Left ventricle myocardium inferior (tissue), 1 donor: ENCODE measurements around the gene MDFI. TPM values are rescaled to one million over a fixed set of nuclear protein-coding genes. Genes with fewer than 3 reads are reported as not detected.

ENCODE experiments used
- DNase-seq: peaks from one replicate; pipeline ENCODE4 v3.0.0-alpha.2; 2020
- H3K27ac ChIP-seq: fragments of 200-600 bp; replicated peaks from 2 replicates; pipeline ENCODE4 v1.8.0; 2021
- H3K27me3 ChIP-seq: fragments of 200-600 bp; 2 replicates; pipeline ENCODE4 v1.8.0; 2021; ENCODE audit warnings: low read depth
- H3K36me3 ChIP-seq: fragments of 200-600 bp; 2 replicates; pipeline ENCODE4 v1.8.0; 2021
- H3K4me1 ChIP-seq: fragments of 200-600 bp; 2 replicates; pipeline ENCODE4 v1.8.0; 2021
- H3K4me3 ChIP-seq: fragments of 200-600 bp; 2 replicates; pipeline ENCODE4 v1.8.0; 2021; ENCODE audit warnings: mild to moderate bottlenecking, moderate library complexity
- H3K9me3 ChIP-seq: fragments of 200-600 bp; replicated peaks from 2 replicates; pipeline ENCODE4 v1.8.0; 2021
- intact Hi-C: fragments of 100-400 bp; cut with micrococcal nuclease; formaldehyde crosslinking; loops from one replicate; pipeline ENCODE4 v1.11.0; 2022
- total RNA-seq: library from RNA; stranded (reverse); fragmentation: NEBNext Ultra II Directional; extraction: Animal tissue kit (Norgen Biotek cat#: 25700); gene quantifications from one replicate; pipeline ENCODE4 v1.2.1, GENCODE V29; 2021
- TF ChIP-seq, protein P1 (sequence below): fragments of 200-600 bp; IDR thresholded peaks from 2 replicates; pipeline ENCODE4 v1.8.0; 2021; ENCODE audit warnings: antibody characterized with exemption, mild to moderate bottlenecking, borderline replicate concordance
- donor health status: DM: no; HTN: yes; CAD: no; lungs with severe emphysema.

The MDFI gene
- total RNA-seq, 1 donor from 2014 or later = 0.77 TPM

DNA sequence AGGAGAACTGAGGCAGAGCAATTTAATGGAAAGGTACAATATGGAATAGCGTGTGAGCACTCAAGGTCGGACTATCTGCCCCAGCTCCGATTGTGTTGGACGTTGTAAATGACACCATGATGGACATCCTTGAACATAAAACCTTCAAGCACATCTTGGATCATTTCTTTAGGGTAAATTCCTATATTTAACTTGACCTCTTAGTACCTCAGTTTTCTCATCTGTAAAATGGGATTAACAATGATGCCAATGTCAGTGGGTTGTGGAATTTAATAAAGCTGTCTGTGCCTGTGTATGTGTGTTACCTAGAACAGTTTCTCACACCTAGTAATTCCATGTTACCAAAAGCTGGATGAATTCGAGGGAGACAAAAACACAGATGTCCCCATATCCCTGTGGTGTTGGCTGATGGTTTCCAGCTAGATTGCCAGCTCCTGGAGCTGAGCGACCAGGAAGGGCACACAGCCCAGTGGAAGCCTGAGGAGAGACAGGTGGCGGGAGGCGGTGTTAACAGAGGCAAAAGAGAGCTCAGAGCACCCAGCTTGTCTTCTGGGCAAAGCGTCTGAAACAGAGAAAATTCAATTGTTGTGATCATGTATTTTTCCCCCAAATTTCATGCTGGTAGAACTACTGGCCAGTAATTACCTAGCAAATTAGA lies 32.6 kb downstream of the MDFI start:
- Histone ChIP-seq H3K9me3 (peaks cover 11% of the 10 kb centered on the region), H3K27me3 (peaks cover 14% of the 10 kb centered on the region), H3K36me3 (no peaks in the 10 kb centered on the region), H3K4me1 (no peaks in the 10 kb centered on the region), H3K27ac (no peak overlapping the region), H3K4me3 (no peak overlapping the region)
- intact Hi-C loops = no loop called here
- TF ChIP-seq, protein P1, sequence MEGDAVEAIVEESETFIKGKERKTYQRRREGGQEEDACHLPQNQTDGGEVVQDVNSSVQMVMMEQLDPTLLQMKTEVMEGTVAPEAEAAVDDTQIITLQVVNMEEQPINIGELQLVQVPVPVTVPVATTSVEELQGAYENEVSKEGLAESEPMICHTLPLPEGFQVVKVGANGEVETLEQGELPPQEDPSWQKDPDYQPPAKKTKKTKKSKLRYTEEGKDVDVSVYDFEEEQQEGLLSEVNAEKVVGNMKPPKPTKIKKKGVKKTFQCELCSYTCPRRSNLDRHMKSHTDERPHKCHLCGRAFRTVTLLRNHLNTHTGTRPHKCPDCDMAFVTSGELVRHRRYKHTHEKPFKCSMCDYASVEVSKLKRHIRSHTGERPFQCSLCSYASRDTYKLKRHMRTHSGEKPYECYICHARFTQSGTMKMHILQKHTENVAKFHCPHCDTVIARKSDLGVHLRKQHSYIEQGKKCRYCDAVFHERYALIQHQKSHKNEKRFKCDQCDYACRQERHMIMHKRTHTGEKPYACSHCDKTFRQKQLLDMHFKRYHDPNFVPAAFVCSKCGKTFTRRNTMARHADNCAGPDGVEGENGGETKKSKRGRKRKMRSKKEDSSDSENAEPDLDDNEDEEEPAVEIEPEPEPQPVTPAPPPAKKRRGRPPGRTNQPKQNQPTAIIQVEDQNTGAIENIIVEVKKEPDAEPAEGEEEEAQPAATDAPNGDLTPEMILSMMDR = no peak
- no peak for DNase-seq

DNA sequence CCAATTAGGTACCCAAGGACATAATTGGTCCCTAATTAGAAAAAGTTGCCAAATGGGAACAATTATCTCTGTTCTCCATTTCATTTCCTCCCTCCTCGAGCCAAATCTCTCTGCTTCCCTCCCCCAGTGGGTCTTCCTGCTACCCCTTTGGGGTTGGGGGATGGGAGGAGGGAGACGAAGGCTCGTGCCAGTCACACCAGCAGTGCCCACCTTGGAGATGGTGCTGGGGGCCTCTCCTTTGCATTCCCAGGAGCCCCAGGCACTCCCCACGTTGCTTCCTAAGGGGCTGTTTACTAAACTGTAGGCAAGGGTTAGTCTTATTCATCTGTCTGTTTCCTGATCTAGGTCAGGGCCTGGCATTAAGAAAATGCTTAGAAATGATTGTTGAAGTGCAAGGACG lies 33.1 kb downstream of the MDFI start:
- H3K27ac ChIP-seq = no peak overlapping the region
- H3K4me1 ChIP-seq = no peaks in the 10 kb centered on the region
- TF ChIP-seq, protein P1 = no peak
- no peaks in the 10 kb centered on the region for H3K36me3 ChIP-seq
- peaks cover 14% of the 10 kb centered on the region for H3K27me3 ChIP-seq
- H3K4me3 ChIP-seq = no peak overlapping the region
- peaks cover 11% of the 10 kb centered on the region for H3K9me3 ChIP-seq
- DNase-seq = no peak
- intact Hi-C loops = no loop called here

DNA sequence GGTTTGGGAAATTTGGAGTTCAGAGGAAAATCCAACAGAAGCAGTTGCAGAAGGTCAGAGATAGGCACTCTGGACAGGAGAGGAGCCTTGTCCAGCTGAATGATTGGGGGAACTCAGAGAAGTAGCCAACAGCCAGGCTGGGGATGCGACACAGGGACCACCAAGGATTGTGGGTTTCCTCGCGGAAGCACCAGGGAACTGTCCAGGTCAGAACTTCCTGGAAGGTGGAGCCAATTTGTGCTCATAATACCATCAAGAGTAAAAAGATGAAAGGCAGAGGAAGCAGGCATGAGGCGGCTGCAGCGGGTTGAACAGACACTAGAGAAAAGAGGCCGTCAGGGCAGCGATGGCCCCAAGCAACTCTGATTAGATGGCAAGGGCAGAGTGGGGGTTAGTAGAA lies 33.7 kb downstream of the MDFI start:
- H3K36me3 ChIP-seq = no peaks in the 10 kb centered on the region
- H3K27me3 ChIP-seq = peaks cover 14% of the 10 kb centered on the region
- H3K27ac ChIP-seq = no peak overlapping the region
- H3K9me3 ChIP-seq = peaks cover 11% of the 10 kb centered on the region
- no peaks in the 10 kb centered on the region for H3K4me1 ChIP-seq
- DNase-seq = no peak
- intact Hi-C loops = no loop called here
- TF ChIP-seq, protein P1 = no peak
- no peak overlapping the region for H3K4me3 ChIP-seq

DNA sequence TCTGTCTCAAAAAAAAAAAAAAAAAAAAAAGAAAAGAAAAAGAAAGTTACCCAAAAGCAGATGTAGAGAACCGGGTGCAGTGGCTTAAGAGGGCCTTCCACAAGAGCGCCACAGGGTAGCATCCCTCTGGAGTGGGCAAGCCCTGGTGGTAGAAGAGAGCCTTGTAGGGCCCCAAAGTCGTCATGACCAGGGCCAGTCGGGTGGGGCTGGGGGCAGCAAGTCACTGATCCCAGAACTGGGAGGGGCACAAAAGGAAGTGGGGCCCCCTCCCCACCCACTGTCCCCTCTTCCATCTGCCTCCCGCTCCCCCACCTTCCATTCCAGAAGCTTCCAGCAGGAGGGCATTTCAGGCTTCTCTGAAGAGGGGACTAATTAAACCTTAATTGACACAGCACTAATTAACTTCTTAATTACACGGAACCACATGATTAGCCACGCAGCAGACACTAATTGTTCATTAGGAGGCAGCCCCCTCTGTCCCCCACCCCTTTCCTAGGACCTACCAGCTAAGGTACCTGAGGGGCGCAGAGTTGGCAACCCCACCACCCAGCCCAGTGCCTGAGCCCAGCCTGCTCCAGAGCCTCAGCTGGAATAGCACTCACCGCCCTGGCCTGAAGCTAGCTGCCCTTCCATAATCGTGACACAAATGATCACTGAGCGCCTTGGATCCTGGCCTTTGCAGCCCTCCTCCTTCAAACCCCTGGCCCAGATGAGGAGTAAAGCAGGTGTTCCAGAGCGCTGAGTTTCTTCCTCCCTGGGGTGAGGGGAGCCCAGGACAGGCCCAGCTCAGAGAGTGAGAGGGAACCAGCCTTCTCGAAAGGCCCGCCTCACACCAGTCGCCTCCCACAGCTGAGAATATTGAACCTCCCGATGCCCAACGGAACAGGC lies 34.8 kb downstream of the MDFI start:
- TF ChIP-seq, protein P1 = no peak
- peaks cover 11% of the 10 kb centered on the region for H3K9me3 ChIP-seq
- no peaks in the 10 kb centered on the region for H3K4me1 ChIP-seq
- no peaks in the 10 kb centered on the region for H3K36me3 ChIP-seq
- H3K4me3 ChIP-seq = no peak overlapping the region
- no peak for DNase-seq
- H3K27ac ChIP-seq = no peak overlapping the region
- peaks cover 14% of the 10 kb centered on the region for H3K27me3 ChIP-seq
- intact Hi-C loops = no loop called here

DNA sequence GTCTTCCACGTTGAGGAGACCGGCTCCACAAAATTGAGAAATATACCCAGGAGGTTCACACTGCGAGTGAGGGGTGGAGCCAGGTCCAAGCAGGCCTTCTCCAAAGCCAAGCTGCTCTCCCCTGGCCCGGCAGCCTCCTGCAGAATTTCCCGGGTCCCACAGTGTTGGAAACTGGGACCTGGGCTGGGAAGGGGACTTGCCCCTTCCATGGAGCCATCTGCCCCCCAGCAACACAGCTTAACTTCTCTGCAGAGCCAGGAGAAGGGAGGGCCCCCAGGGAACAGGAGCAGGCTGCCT lies 35.4 kb downstream of the MDFI start:
- Histone ChIP-seq H3K4me3 (no peak overlapping the region), H3K27me3 (peaks cover 14% of the 10 kb centered on the region), H3K4me1 (no peaks in the 10 kb centered on the region), H3K9me3 (peaks cover 9% of the 10 kb centered on the region), H3K27ac (no peak overlapping the region), H3K36me3 (no peaks in the 10 kb centered on the region)
- DNase-seq = no peak
- TF ChIP-seq, protein P1 = no peak
- intact Hi-C loops = no loop called here
